Spleen (tissue), 11 donors: ENCODE results near the gene DRC3. TPM values are rescaled to one million over a fixed set of nuclear protein-coding genes. Genes with fewer than 3 reads are reported as not detected.

Experiments
- DNase-seq: peaks from one replicate; pipeline ENCODE4 v3.0.0-alpha.2; 2020
- H3K27ac ChIP-seq, 8 donors: fragments of 200-600 bp; sonication (generic) in 7 of 8; 1 replicate in 4 of 8; 2 replicates in 4 of 8; pipeline versions ENCODE4 v1.5.0 to v1.8.0; 2016 to 2021; ENCODE audit warnings: inconsistent platforms in 4 of 8, mild to moderate bottlenecking in 4 of 8, moderate library complexity in 1 of 8
- H3K27me3 ChIP-seq, 7 donors: fragments of 200-600 bp; sonication (generic) in 6 of 7; replicated peaks in 1 of 7; 1 replicate in 4 of 7; 2 replicates in 3 of 7; pipeline versions ENCODE4 v1.5.0 to v1.8.0; 2016 to 2021; ENCODE audit warnings: inconsistent platforms in 3 of 7, mild to moderate bottlenecking in 1 of 7
- H3K36me3 ChIP-seq, 6 donors: fragments of 200-600 bp; sonication (generic) in 5 of 6; 1 replicate in 4 of 6; 2 replicates in 2 of 6; pipeline versions ENCODE4 v1.5.0 to v1.8.0; 2016 to 2021; ENCODE audit warnings: inconsistent platforms in 2 of 6
- H3K4me1 ChIP-seq, 6 donors: fragments of 200-600 bp; sonication (generic) in 5 of 6; 1 replicate in 3 of 6; 2 replicates in 3 of 6; pipeline versions ENCODE4 v1.5.0 to v1.8.0; 2016 to 2021; ENCODE audit warnings: inconsistent platforms in 3 of 6
- H3K4me3 ChIP-seq, 8 donors: fragments of 200-600 bp; sonication (generic) in 7 of 8; 1 replicate in 4 of 8; 2 replicates in 4 of 8; pipeline versions ENCODE4 v1.5.0 to v1.8.0; 2016 to 2021; ENCODE audit warnings: inconsistent platforms in 4 of 8, mild to moderate bottlenecking in 4 of 8, moderate library complexity in 2 of 8
- H3K9me3 ChIP-seq, 8 donors: fragments of 200-600 bp; sonication (generic) in 7 of 8; 1 replicate in 4 of 8; 2 replicates in 4 of 8; pipeline versions ENCODE4 v1.5.0 to v1.8.0; 2016 to 2021; ENCODE audit warnings: inconsistent platforms in 4 of 8
- CTCF ChIP-seq, 11 experiments: fragments of 200-600 bp in 7 of 11; fragments of 450-650 bp in 4 of 11; sonication (generic) in 4 of 11; IDR thresholded peaks in 8 of 11; conservative IDR thresholded peaks in 3 of 11; 1 replicate in 7 of 11; 2 replicates in 4 of 11; pipeline versions ENCODE4 v1.4.0 to v1.8.0; 2016 to 2021; ENCODE audit warnings: antibody characterized with exemption in 11 of 11, inconsistent platforms in 4 of 11, mild to moderate bottlenecking in 1 of 11
- POLR2A ChIP-seq, 3 donors: fragments of 450-650 bp; IDR thresholded peaks; one replicate each; pipeline ENCODE4 v1.5.1; 2017; ENCODE audit warnings: antibody characterized with exemption in 3 of 3, mild to moderate bottlenecking in 1 of 3
- POLR2AphosphoS5 ChIP-seq, 3 donors: sonication (generic); formaldehyde crosslinking; IDR thresholded peaks; one replicate each; pipeline ENCODE4 v1.5.1; 2017; ENCODE audit warnings: antibody characterized with exemption in 3 of 3
- WGBS, 5 donors: extraction: QIAGEN DNeasy Blood & Tissue Kit in 3 of 5; methylation state at CpG; one replicate each; pipeline versions ENCODE4 v1.1.5 to v1.1.7; 2013 to 2018; 5-methylcytosine and 5-hydroxymethylcytosine counted together
- intact Hi-C: fragments of 100-400 bp; cut with DNase I; formaldehyde crosslinking; loops from one replicate; pipeline ENCODE4 v1.15.0; 2023; ENCODE audit warnings: low total_unique reads
- polyA plus RNA-seq, 3 donors: library from polyadenylated mRNA; stranded (reverse); fragments of 200-250 nt; gene quantifications; one replicate each; pipeline ENCODE4 v1.2.1, GENCODE V29; 2013
- total RNA-seq, 7 donors: library from RNA; depleted of rRNA in 3 of 7; stranded (reverse); fragments of >200 nt in 3 of 7; fragmentation: NEBNext Ultra II Directional in 4 of 7; extraction: Animal tissue kit (Norgen Biotek cat#: 25700) in 4 of 7; gene quantifications; one replicate each; pipeline versions ENCODE4 v1.1.0 to v1.2.1, GENCODE V29; 2016 to 2021
- donor health status: healthy with polysubstance abuse.
- donor health status: DM: no; HTN: no; CAD: no; lungs with moderate emphysema.
- donor health status: DM: no; HTN: no; CAD: no.
- donor health status: Bipolar disorder and iron deficiency.
- donor health status: healthy.
- donor health status: DM: no; HTN: no; CAD: no.
- donor health status: DM: yes; HTN: yes; CAD: no.

DRC3 gene
- total and polyA plus RNA-seq, 10 donors = 0.37 to 7.3 (median 2.3) TPM

- no peaks in the 10 kb centered on the region for H3K27me3 ChIP-seq
- 85 to 91% (median 86%) methylated on average over 7 of the region's 7 CpGs for WGBS, 5 donors
- TF ChIP-seq POLR2A (IDR thresholded peaks at IDR 0.05) (no peak), POLR2AphosphoS5 (IDR thresholded peaks at IDR 0.05) (no peak)
- intact Hi-C loops = no loop called here
- no peaks in the 10 kb centered on the region for H3K9me3 ChIP-seq
- DNase-seq = no peak
- no peaks in the 10 kb centered on the region for H3K4me1 ChIP-seq
- H3K36me3 ChIP-seq = no peaks in the 10 kb centered on the region
- no peak overlapping the region for H3K4me3 ChIP-seq
- no peak overlapping the region for H3K27ac ChIP-seq
Observed at GRCh38 chr17:17987187-17987896, 14.7 kb downstream of the DRC3 start.

GRCh38 chr17:17987901-17988300 lies 15.2 kb downstream of the DRC3 start:
- DNase-seq = no peak
- H3K4me1 ChIP-seq = no peaks in the 10 kb centered on the region
- 85 to 91% (median 88%) methylated on average over 5 to 14 of the region's 14 CpGs for WGBS, 5 donors
- TF ChIP-seq POLR2AphosphoS5 (IDR thresholded peaks at IDR 0.05) (no peak), CTCF (IDR thresholded peaks at IDR 0.05 in 8 of 11, conservative IDR thresholded peaks at IDR 0.05 in 3 of 11) (no peak), POLR2A (IDR thresholded peaks at IDR 0.05) (no peak)
- intact Hi-C loops = no loop called here
- no peaks in the 10 kb centered on the region for H3K9me3 ChIP-seq
- H3K27ac ChIP-seq = no peak overlapping the region
- H3K27me3 ChIP-seq = no peaks in the 10 kb centered on the region
- no peaks in the 10 kb centered on the region for H3K36me3 ChIP-seq
- no peak overlapping the region for H3K4me3 ChIP-seq

GRCh38 chr17:17988427-17988945 lies 15.8 kb downstream of the DRC3 start:
- no peaks in the 10 kb centered on the region for H3K4me1 ChIP-seq
- H3K27me3 ChIP-seq = no peaks in the 10 kb centered on the region
- no peak overlapping the region for H3K4me3 ChIP-seq
- intact Hi-C loops = no loop called here
- H3K27ac ChIP-seq = no peak overlapping the region
- DNase-seq = no peak
- TF ChIP-seq CTCF (IDR thresholded peaks at IDR 0.05 in 8 of 11, conservative IDR thresholded peaks at IDR 0.05 in 3 of 11) = no peak
- TF ChIP-seq POLR2A (IDR thresholded peaks at IDR 0.05) = no peak
- no peak for TF ChIP-seq POLR2AphosphoS5 (IDR thresholded peaks at IDR 0.05)
- H3K36me3 ChIP-seq = no peaks in the 10 kb centered on the region
- WGBS, 5 donors = 89 to 93% (median 90%) methylated on average over 7 of the region's 7 CpGs
- H3K9me3 ChIP-seq = no peaks in the 10 kb centered on the region

GRCh38 chr17:17989081-17989480 lies 16.4 kb downstream of the DRC3 start:
- DNase-seq = no peak
- no peaks in the 10 kb centered on the region for H3K27me3 ChIP-seq
- no peaks in the 10 kb centered on the region for H3K4me1 ChIP-seq
- no peak overlapping the region for H3K4me3 ChIP-seq
- H3K36me3 ChIP-seq = no peaks in the 10 kb centered on the region
- intact Hi-C loops = no loop called here
- H3K27ac ChIP-seq = no peak overlapping the region
- WGBS, 5 donors = 89 to 93% (median 89%) methylated on average over 9 of the region's 9 CpGs
- no peak for TF ChIP-seq POLR2A (IDR thresholded peaks at IDR 0.05)
- H3K9me3 ChIP-seq = no peaks in the 10 kb centered on the region

- Histone ChIP-seq H3K27ac (no peak overlapping the region), H3K4me3 (no peak overlapping the region), H3K9me3 (no peaks in the 10 kb centered on the region), H3K27me3 (no peaks in the 10 kb centered on the region), H3K36me3 (no peaks in the 10 kb centered on the region), H3K4me1 (no peaks in the 10 kb centered on the region)
- 81 to 93% (median 89%) methylated on average over 10 of the region's 10 CpGs for WGBS, 5 donors
- TF ChIP-seq CTCF (IDR thresholded peaks at IDR 0.05 in 8 of 11, conservative IDR thresholded peaks at IDR 0.05 in 3 of 11) (no peak), POLR2A (IDR thresholded peaks at IDR 0.05) (no peak), POLR2AphosphoS5 (IDR thresholded peaks at IDR 0.05) (no peak)
- DNase-seq = no peak
- intact Hi-C loops = no loop called here
Observed at GRCh38 chr17:17989618-17990017, 17.0 kb downstream of the DRC3 start.
